ENCODE measurements around the gene ABCC1. TPM values are rescaled to one million over a fixed set of nuclear protein-coding genes. Genes with fewer than 3 reads are reported as not detected.
A peak's percentile ranks its signal among the peaks of the same experiment; 100 is the strongest.

Gene ABCC1
- total and polyA plus RNA-seq, 12 donors, result 6.1 to 32.8 (median 21.6) TPM

DNA sequence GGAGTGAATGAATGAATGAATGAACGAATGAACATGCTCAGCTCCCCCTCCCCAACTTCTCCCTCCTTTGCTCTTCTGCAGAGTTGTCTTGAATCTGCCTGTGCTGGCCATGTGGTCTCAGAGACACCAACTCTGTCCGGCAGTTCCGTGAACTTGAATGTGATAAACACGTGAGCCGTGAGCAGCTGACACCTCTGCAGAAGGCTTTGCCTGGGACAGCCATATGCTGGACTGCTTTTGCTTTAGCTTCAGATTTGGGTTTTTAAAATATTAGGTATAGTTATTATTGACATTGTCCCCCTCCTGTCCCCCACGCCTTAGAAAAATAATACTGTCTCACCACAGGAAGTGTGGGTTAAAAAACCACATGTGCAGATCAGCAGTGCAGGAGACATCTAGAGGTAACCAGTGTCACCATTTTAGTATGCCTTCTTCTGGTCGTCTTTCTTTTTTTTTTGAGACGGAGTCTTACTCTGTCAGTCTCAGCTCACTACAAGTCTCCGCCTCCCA lies 83.8 kb downstream of the ABCC1 start:
- Histone ChIP-seq H3K27ac (peak overlapping the region in 1 of 10 donors; percentile 62), H3K27me3 (no peaks in the 10 kb centered on the region), H3K9me3 (no peaks in the 10 kb centered on the region), H3K36me3 (peaks cover 0 to 68% (median 18%) of the 10 kb centered on the region in 9 donors), H3K4me3 (no peak overlapping the region), H3K4me1 (peaks cover 0 to 28% (median 7%) of the 10 kb centered on the region in 9 donors)
- DNase-seq (no peak), ATAC-seq (peak in 4 of 8 donors; percentile 20 to 61 (median 39))
- intact Hi-C loops (cut with DNase I), result no loop called here
- TF ChIP-seq, protein P1, sequence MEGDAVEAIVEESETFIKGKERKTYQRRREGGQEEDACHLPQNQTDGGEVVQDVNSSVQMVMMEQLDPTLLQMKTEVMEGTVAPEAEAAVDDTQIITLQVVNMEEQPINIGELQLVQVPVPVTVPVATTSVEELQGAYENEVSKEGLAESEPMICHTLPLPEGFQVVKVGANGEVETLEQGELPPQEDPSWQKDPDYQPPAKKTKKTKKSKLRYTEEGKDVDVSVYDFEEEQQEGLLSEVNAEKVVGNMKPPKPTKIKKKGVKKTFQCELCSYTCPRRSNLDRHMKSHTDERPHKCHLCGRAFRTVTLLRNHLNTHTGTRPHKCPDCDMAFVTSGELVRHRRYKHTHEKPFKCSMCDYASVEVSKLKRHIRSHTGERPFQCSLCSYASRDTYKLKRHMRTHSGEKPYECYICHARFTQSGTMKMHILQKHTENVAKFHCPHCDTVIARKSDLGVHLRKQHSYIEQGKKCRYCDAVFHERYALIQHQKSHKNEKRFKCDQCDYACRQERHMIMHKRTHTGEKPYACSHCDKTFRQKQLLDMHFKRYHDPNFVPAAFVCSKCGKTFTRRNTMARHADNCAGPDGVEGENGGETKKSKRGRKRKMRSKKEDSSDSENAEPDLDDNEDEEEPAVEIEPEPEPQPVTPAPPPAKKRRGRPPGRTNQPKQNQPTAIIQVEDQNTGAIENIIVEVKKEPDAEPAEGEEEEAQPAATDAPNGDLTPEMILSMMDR (IDR thresholded peaks at IDR 0.05), result no peak
- 61 to 82% methylated on average over 9 of the region's 9 CpGs for WGBS, 2 donors

DNA sequence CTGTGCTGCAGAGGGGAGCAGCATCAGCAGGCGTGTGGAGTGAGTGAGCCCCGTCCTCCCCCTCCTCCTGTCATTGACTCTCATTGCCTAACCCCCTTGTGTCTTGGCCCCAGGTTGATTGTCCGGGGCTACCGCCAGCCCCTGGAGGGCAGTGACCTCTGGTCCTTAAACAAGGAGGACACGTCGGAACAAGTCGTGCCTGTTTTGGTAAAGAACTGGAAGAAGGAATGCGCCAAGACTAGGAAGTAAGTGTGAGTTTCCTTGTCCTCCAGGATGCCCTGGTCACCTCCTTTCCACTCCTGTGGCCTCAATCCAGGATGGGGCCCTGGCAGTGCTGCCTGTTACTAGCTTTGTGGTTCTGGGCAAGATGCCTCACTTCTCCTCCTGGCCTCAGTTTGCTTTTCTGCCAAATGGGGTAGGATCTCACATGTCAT lies 87.0 kb downstream of the ABCC1 start:
- Histone ChIP-seq H3K27ac (no peak overlapping the region), H3K9me3 (no peaks in the 10 kb centered on the region), H3K27me3 (no peaks in the 10 kb centered on the region), H3K4me1 (peaks cover 0 to 6% (median 0%) of the 10 kb centered on the region in 9 donors), H3K36me3 (peaks cover 0 to 83% (median 24%) of the 10 kb centered on the region in 9 donors), H3K4me3 (no peak overlapping the region)
- intact Hi-C loops (cut with DNase I), result no loop called here
- WGBS, 2 donors, result 93 to 96% methylated on average over 8 of the region's 8 CpGs
- ATAC-seq (no peak), DNase-seq (no peak)
- TF ChIP-seq, protein P1 (IDR thresholded peaks at IDR 0.05), result no peak

- intact Hi-C loops (cut with DNase I), result no loop called here
- H3K4me3 ChIP-seq, result no peak overlapping the region
- H3K27ac ChIP-seq, result no peak overlapping the region
- peaks cover 0 to 91% (median 24%) of the 10 kb centered on the region in 9 donors for H3K36me3 ChIP-seq
- TF ChIP-seq, protein P1 (IDR thresholded peaks at IDR 0.05), result no peak
- H3K9me3 ChIP-seq, result no peaks in the 10 kb centered on the region
- H3K4me1 ChIP-seq, result peaks cover 0 to 11% (median 4%) of the 10 kb centered on the region in 9 donors
- DNase-seq, result no peak
- no peaks in the 10 kb centered on the region for H3K27me3 ChIP-seq
- ATAC-seq, result no peak
- WGBS, 2 donors, result 97% methylated on average over 11 of the region's 11 CpGs
These were observed 88.1 kb downstream of the ABCC1 start for GRCh38 chr16:16037521-16037920.

GRCh38 chr16:16037970-16038369 lies 88.6 kb downstream of the ABCC1 start:
- DNase-seq, result no peak
- Histone ChIP-seq H3K27ac (no peak overlapping the region), H3K9me3 (no peaks in the 10 kb centered on the region), H3K27me3 (no peaks in the 10 kb centered on the region), H3K4me3 (no peak overlapping the region), H3K4me1 (peaks cover 0 to 14% (median 4%) of the 10 kb centered on the region in 9 donors), H3K36me3 (peaks cover 0 to 93% (median 24%) of the 10 kb centered on the region in 9 donors)
- ATAC-seq, result no peak
- TF ChIP-seq, protein P1 (IDR thresholded peaks at IDR 0.05), result no peak
- intact Hi-C loops (cut with DNase I), result no loop called here
- 99 to 100% methylated on average over 1 of the region's 1 CpG for WGBS, 2 donors
